ENCODE results near the gene CABP1.

Gene CABP1

GRCh38 chr12:120640861-120641833, 721 bp downstream of the CABP1 start:
- no peak for DNase-seq

- no peak for DNase-seq
These were observed 1.7 kb downstream of the CABP1 start for GRCh38 chr12:120642121-120642520.

GRCh38 chr12:120642826-120643225, 2.4 kb downstream of the CABP1 start:
- DNase-seq = no peak

GRCh38 chr12:120643574-120643973, 3.1 kb downstream of the CABP1 start:
- no peak for DNase-seq

GRCh38 chr12:120646044-120646443, 5.6 kb downstream of the CABP1 start:
- DNase-seq = no peak

- DNase-seq = no peak
These were observed 6.9 kb downstream of the CABP1 start for GRCh38 chr12:120647375-120647755.

GRCh38 chr12:120649442-120650232, 9.2 kb downstream of the CABP1 start:
- peak; percentile 18 for DNase-seq

GRCh38 chr12:120650233-120650690, 9.8 kb downstream of the CABP1 start:
- no peak for DNase-seq

GRCh38 chr12:120651821-120652220, 11.4 kb downstream of the CABP1 start:
- DNase-seq = no peak

- DNase-seq = no peak
These were observed 12.4 kb downstream of the CABP1 start for GRCh38 chr12:120652656-120653435.

GRCh38 chr12:120653611-120654010, 13.2 kb downstream of the CABP1 start:
- DNase-seq = no peak

- no peak for DNase-seq
These were observed 14.2 kb downstream of the CABP1 start for GRCh38 chr12:120654656-120655055.

GRCh38 chr12:120656008-120656407, 15.6 kb downstream of the CABP1 start:
- DNase-seq = no peak

GRCh38 chr12:120658286-120659150, 18.1 kb downstream of the CABP1 start:
- DNase-seq = no peak

GRCh38 chr12:120659151-120659525, 18.7 kb downstream of the CABP1 start:
- no peak for DNase-seq

GRCh38 chr12:120661432-120661831, 21.0 kb downstream of the CABP1 start:
- DNase-seq = no peak

- no peak for DNase-seq
These were observed 22.5 kb downstream of the CABP1 start for GRCh38 chr12:120662879-120663278.

- no peak for DNase-seq
These were observed 23.3 kb downstream of the CABP1 start for GRCh38 chr12:120663741-120664140.

- no peak for DNase-seq
These were observed 26.4 kb downstream of the CABP1 start for GRCh38 chr12:120666571-120667390.

- no peak for DNase-seq
These were observed 27.9 kb downstream of the CABP1 start for GRCh38 chr12:120668091-120668867.

Data from NCI-H524 treated with DMSO at 0.1 percent for 48 hours (cell line).